Inflammatory macrophage (primary cell): Measurements from ENCODE around the gene SAMD9.
"Not testable (repeated sequence)": the region's sequence is repeated elsewhere in the genome, so short reads cannot be mapped to it uniquely, and the experiment has no call there.

Source experiments
- DNase-seq, 2 donors: peaks; one replicate each; pipeline ENCODE4 v3.0.0-alpha.2; 2020 to 2022

The SAMD9 gene

GRCh38 chr7:93119191-93119905 is 1.6 kb upstream of the SAMD9 start:
- no peak for DNase-seq

DNA sequence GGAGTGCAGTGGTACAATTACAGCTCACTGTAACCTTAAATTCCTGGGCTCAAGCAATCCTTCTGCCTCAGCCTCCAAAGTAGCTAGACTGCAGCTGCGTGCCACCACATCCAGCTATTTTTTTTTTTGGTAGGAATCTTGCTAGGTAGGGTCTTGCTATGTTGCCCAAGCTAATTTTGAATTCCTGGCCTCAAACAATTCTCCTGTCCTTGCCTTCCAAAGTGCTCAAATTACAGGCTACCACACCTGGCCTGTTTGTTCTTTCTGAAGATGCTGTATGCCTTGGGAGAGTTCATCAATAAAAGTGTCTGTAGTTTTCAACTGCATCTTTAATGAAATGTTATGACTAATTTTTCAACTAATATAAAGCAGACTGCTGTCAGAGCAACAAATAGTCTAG is 452 bp downstream of the SAMD9 start:
- DNase-seq, result no peak

DNA sequence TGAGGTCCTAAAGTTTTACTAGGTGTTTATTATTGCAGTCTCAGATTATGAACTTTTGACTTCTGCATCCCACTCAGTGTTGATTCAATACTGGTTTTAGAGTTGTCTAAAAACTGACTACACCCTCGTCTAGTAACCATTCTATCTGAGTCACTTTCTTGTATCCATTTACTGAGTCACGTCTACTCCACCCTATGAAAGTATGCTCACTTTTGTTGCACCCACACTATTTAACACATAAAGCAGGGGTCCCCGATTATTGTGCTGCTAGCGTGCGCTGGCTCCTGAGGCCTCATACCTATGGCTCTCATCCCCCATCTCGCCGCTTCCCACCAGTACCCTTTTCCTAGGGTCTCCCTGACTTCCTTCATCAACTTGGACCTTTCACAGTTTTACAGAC is 2.0 kb downstream of the SAMD9 start:
- DNase-seq, result peak in 1 of 2 donors; percentile 22

GRCh38 chr7:93108003-93108402 is 9.8 kb downstream of the SAMD9 start:
- no peak for DNase-seq

GRCh38 chr7:93097388-93097787 is 20.4 kb downstream of the SAMD9 start:
- DNase-seq, result no peak

DNA sequence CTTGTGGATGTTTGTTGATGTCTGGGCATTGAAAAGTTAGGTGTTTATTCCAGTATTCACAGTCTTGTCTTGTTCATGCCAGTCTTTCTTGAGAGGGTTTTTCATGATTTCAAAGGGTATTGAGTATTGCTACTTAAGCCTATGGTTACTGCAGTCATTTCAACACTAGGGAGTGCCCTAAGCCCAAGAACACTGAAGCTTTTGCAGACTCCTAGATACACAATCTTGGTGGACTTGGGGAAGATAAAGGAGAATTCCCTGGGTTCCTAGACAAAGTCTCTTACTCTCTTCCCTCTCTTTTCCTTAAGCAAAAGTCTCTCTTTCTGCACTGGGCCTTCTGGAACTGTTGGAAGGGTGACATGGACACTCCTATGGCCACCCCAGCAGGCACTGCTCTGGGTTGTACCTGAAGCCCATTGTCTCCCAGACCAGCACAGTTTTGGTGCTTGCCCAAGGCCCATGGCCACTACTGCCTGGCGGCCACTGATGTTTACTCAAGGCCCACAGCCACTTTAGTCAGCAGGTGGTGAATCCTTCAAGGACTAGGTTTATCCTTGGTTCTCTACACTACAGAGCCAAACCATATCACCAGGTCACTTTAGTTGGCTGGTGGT is 24.9 kb downstream of the SAMD9 start:
- peak in 1 of 2 donors; percentile 36 for DNase-seq

GRCh38 chr7:93073357-93073756 is 44.4 kb downstream of the SAMD9 start:
- not testable (repeated sequence) for DNase-seq

- no peak for DNase-seq
These were observed 55.2 kb downstream of the SAMD9 start for GRCh38 chr7:93062599-93062998.

GRCh38 chr7:93060865-93061264 is 56.9 kb downstream of the SAMD9 start:
- no peak for DNase-seq

DNA sequence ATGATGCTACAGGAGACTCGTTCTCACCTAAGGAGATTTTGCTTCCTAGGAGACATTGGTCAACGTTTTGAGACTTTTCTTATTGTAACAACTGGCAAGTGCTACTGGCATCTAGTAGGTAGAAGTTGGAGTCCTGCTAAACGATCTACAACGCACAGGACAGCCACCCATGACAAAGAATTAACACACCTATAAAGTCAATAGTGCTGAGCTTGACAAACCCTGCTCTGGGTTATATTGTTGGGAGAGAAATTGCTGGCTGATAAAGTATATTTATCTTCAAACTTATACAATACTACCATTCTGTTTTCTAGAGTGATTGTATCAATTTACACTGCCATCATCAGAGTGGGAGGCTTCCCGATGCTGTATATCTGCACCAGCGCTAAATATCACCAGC is 57.8 kb downstream of the SAMD9 start:
- no peak for DNase-seq

DNA sequence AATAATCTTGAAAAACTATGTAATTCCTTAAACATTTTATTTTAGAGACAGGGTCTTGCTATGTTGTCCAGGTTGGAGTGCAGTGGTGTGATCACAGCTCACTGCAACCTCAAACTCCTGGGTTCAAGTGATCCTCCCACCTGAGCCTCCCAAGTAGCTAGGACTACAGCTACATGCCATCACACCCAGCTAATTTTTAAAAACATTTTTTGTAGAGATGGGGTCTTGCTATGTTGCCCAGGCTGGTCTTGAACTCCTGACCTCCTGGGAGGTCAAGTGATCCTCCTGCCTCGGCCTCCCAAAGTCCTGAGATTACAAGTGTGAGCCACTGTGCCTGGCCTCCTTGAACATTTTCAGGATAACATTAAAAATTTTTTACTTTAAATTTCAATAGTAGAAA is 61.2 kb downstream of the SAMD9 start:
- not testable (repeated sequence) for DNase-seq

DNA sequence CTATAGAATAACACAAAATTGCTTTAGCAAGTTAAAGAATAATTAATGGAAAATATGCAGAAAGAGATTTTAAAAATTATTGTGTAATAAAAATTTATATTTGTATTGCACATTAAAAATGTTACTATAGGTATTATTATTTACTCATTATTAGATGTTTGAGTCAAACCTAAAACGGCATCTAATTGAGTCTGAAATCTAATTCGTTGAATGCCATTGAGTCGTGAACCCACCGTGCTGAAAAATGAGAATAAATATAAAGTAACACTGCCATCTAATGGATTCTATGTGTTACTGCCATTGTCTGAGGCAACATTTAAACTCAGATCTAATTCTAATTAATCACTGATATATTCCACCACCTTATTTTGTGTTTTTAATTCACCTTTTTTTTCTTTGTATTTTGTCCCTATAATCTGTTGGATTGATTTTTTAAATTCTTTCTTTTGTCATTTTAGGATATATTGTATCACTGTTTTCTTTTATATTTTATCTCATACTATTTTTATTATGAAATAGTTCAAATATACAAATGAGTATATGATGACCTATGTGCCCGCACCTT is 62.2 kb downstream of the SAMD9 start:
- DNase-seq, result peak; percentile 6 to 48

DNA sequence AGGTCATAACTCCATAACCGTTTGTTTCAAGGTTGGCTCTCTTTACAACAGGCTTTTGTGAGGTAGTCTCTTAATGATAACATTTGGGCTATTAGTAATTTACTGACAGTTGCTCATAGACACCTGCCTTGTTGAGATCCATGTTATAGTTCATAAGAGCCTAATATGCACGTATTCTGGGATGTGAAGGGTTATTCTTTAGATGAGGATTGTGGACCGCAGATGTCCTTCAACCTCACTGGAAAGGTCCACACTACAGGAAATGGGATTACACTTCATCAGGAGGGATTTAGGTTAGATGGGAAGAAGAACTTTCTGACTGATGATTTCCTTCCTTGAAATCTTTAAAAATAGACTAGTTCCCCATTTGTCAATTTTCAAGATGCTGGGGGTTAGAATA is 62.8 kb downstream of the SAMD9 start:
- DNase-seq, result no peak

DNA sequence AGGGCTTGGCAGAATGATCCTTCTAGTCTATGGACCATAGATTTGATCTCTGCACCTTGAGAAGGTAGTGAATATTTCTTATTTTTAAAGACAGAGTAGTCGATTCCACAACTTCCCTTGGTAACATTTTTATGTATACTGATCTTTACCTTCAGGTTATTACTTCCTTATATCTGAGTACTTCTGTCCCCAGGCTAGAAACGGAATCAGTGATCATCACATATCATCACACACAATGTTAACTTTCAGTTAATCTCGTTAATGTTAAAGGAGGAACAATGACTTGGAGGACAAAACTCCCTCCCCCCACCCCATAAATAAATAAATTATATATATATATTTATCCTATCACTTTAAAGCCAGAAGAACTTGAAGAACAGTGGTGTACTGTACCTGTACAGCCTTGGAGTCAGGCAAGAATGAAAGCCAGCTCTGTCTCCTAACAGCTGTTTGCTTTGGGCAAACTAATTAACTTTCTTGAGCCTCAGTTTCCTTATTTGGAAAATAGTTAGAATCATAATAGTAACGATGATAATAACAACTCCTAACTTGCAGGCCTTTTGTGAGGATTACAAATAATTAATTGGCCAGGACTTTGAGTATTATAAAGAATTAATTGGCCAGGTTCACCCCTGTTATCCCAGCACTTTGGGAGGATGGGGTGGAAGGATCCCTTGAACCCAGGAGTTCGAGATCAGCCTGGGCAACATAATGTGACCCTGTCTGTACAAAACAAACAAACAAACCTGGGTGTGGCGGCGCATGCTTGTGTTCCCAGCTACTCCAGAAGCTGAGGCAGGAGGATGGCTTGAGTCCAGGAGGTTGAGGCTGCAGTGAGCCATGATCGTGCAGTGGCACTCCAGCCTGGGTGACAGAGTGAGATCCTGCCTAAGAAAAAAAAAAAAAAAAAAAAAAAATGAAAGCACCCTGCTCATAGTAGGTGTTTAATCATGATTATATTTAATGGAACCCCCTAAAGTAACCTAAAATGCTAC is 63.5 kb downstream of the SAMD9 start:
- DNase-seq, result no peak

GRCh38 chr7:93053209-93053948 is 64.4 kb downstream of the SAMD9 start:
- DNase-seq, result no peak

DNA sequence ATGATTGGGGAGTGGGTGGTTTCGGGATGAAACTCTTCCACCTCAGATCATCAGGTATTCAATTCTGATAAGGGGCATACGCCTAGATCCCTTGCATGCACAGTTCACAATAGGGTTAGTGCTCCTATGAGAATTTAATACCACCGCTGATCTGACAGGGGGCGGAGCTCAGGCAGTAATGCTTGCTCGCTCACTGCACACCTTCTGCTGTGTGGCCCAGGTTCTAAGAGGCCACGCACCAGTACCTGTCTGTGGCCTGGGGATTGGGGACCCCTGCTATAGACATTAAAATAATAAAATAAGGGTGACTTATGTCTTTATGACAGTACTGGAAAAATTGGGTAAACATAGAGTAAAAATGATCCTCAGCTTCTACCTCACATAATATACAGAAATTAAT is 66.1 kb downstream of the SAMD9 start:
- DNase-seq, result no peak
